C4-2B (cell line): ENCODE data around the gene NFIA.

Experiments used
- CTCF ChIP-seq: fragments of 450-650 bp; conservative IDR thresholded peaks from 2 replicates; pipeline ENCODE4 v1.5.1; 2017; ENCODE audit warnings: mild to moderate bottlenecking
- ZFX ChIP-seq: fragments of 450-650 bp; IDR thresholded peaks from 2 replicates; pipeline ENCODE4 v1.6.1; 2017

GRCh38 chr1:61293197-61293596, 210.8 kb downstream of the NFIA start:
- TF ChIP-seq CTCF: no peak
- no peak for TF ChIP-seq ZFX
